Measurements from ENCODE around the gene SLC29A4.

The SLC29A4 gene

GRCh38 chr7:5295039-5296014, 12.6 kb downstream of the SLC29A4 start:
- no peak for DNase-seq (ENCODE audit: low read depth)
- no peak overlapping the region for H3K4me3 ChIP-seq (ENCODE audit: low read depth, low read length)
- in situ Hi-C loops (cut with HindIII; ENCODE audit: low sequenced_read_pairs), result no loop called here

GRCh38 chr7:5296015-5296610, 13.4 kb downstream of the SLC29A4 start:
- DNase-seq (ENCODE audit: low read depth), result no peak
- TF ChIP-seq CTCF (IDR thresholded peaks at IDR 0.05; ENCODE audit: low read depth, low read length, missing control alignments), result no peak
- H3K4me3 ChIP-seq (ENCODE audit: low read depth, low read length), result no peak overlapping the region
- in situ Hi-C loops (cut with HindIII; ENCODE audit: low sequenced_read_pairs), result no loop called here

More at GRCh38 chr7:5295039-5296014, 12.6 kb downstream of the SLC29A4 start:
- no peak for TF ChIP-seq CTCF (IDR thresholded peaks at IDR 0.05; ENCODE audit: low read depth, low read length, missing control alignments)

GRCh38 chr7:5296611-5297226, 14.0 kb downstream of the SLC29A4 start:
- no peak overlapping the region for H3K4me3 ChIP-seq (ENCODE audit: low read depth, low read length)
- no peak for DNase-seq (ENCODE audit: low read depth)
- in situ Hi-C loops (cut with HindIII; ENCODE audit: low sequenced_read_pairs), result no loop called here
- no peak for TF ChIP-seq CTCF (IDR thresholded peaks at IDR 0.05; ENCODE audit: low read depth, low read length, missing control alignments)

- TF ChIP-seq CTCF (IDR thresholded peaks at IDR 0.05; ENCODE audit: low read depth, low read length, missing control alignments), result no peak
- no peak for DNase-seq (ENCODE audit: low read depth)
- in situ Hi-C loops (cut with HindIII; ENCODE audit: low sequenced_read_pairs), result no loop called here
- no peak overlapping the region for H3K4me3 ChIP-seq (ENCODE audit: low read depth, low read length)
Observed at GRCh38 chr7:5300366-5300765, 17.6 kb downstream of the SLC29A4 start.

DNA sequence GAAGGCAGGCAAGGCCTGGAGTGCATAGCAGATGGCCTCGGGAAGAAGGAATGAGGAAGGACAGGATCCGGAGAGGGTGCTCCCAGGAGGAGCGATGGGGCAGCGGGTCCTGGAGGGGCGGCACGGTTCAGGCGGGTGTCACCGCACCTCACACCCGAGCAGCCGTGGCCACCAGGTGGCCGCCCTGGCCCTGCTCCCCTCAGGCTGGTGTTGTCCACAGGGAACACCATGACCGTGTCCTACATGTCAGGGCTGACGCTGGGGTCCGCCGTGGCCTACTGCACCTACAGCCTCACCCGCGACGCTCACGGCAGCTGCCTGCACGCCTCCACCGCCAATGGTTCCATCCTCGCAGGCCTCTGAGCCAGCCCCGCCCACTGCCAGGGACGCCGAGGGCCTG, 19.8 kb downstream of the SLC29A4 start:
- DNase-seq (ENCODE audit: low read depth), result no peak
- in situ Hi-C loops (cut with HindIII; ENCODE audit: low sequenced_read_pairs), result no loop called here
- TF ChIP-seq CTCF (IDR thresholded peaks at IDR 0.05; ENCODE audit: low read depth, low read length, missing control alignments), result no peak
- no peak overlapping the region for H3K4me3 ChIP-seq (ENCODE audit: low read depth, low read length)

DNA sequence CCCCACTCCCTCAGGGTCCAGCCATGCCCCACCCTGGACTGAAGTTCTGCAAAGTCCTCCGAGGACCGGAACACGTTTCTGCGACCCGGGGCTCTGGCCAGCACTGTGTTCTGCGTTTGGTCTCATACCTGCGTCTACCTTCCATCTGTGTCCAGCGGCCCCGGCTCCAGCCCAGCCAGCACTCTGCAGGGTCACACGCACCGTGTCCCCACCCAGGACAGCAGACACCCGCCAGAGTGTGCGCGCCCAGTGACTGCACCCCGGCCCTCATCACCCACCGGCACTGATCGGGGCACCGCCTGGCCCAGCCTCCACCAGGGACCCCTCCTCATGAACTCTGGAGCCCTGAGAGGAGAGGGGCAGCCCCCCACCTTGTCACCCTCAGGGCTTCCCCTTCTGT, 20.3 kb downstream of the SLC29A4 start:
- in situ Hi-C loops (cut with HindIII; ENCODE audit: low sequenced_read_pairs), result no loop called here
- TF ChIP-seq CTCF (IDR thresholded peaks at IDR 0.05; ENCODE audit: low read depth, low read length, missing control alignments), result no peak
- no peak overlapping the region for H3K4me3 ChIP-seq (ENCODE audit: low read depth, low read length)
- DNase-seq (ENCODE audit: low read depth), result no peak
